Natural killer cell (primary cell): ENCODE measurements around the gene GPAM. TPM values are rescaled to one million over a fixed set of nuclear protein-coding genes. Genes with fewer than 3 reads are reported as not detected.

ENCODE experiments used
- ATAC-seq, 3 donors: fragments of 150-1000 bp in 2 of 3; fragments of 200-7000 bp in 1 of 3; cut with Tn5 transposase; 1 replicate in 1 of 3; 2 replicates in 2 of 3; pipeline ENCODE4 v1.10.0; 2021; ENCODE audit warnings: mild to moderate bottlenecking in 2 of 3, moderate library complexity in 2 of 3
- DNase-seq, 2 donors: peaks; one replicate each; pipeline versions ENCODE4 v3.0.0 to v3.0.0-alpha.2; 2013 to 2021; ENCODE audit warnings: mixed read lengths in 1 of 2
- H3K27ac ChIP-seq: one replicate; pipeline ENCODE4 v1.5.1; 2013; ENCODE audit warnings: mild to moderate bottlenecking, low read length
- H3K27me3 ChIP-seq: one replicate; pipeline ENCODE4 v1.6.1; 2013; ENCODE audit warnings: low read length; ENCODE audit not compliant: control insufficient read depth, insufficient read depth
- H3K36me3 ChIP-seq: one replicate; pipeline ENCODE4 v1.6.1; 2013; ENCODE audit warnings: low read length; ENCODE audit not compliant: control insufficient read depth, insufficient read depth
- H3K4me1 ChIP-seq: one replicate; pipeline ENCODE4 v1.6.1; 2013; ENCODE audit warnings: low read length; ENCODE audit not compliant: control insufficient read depth, insufficient read depth
- H3K4me3 ChIP-seq: one replicate; pipeline ENCODE4 v1.5.1; 2013; ENCODE audit warnings: low read length
- H3K9me3 ChIP-seq: one replicate; pipeline ENCODE4 v1.6.1; 2013; ENCODE audit warnings: low read length; ENCODE audit not compliant: control insufficient read depth, insufficient read depth
- H3K27ac Mint-ChIP-seq, 2 donors: one replicate each; pipeline ENCODE4 v1.8.0; 2022; ENCODE audit warnings: mild to moderate bottlenecking in 2 of 2, mixed read lengths in 2 of 2, moderate library complexity in 1 of 2
- H3K27me3 Mint-ChIP-seq, 2 donors: one replicate each; pipeline ENCODE4 v1.8.0; 2022; ENCODE audit warnings: low read depth in 2 of 2, mixed read lengths in 2 of 2
- H3K36me3 Mint-ChIP-seq: one replicate; pipeline ENCODE4 v1.8.0; 2022; ENCODE audit warnings: mixed read lengths
- H3K4me1 Mint-ChIP-seq, 2 donors: one replicate each; pipeline ENCODE4 v1.8.0; 2022; ENCODE audit warnings: mixed read lengths in 2 of 2
- H3K4me3 Mint-ChIP-seq: one replicate; pipeline ENCODE4 v1.8.0; 2022; ENCODE audit warnings: mild to moderate bottlenecking, moderate library complexity, mixed read lengths
- H3K9me3 Mint-ChIP-seq, 2 donors: one replicate each; pipeline ENCODE4 v1.8.0; 2022; ENCODE audit warnings: mixed read lengths in 2 of 2
- WGBS: methylation state at CpG from one replicate; pipeline ENCODE4 v1.1.7; 2013; ENCODE audit warnings: missing lambda C conversion rate; ENCODE audit not compliant: insufficient coverage; 5-methylcytosine and 5-hydroxymethylcytosine counted together
- intact Hi-C: fragments of 100-400 bp; cut with micrococcal nuclease; formaldehyde crosslinking; loops from one replicate; pipeline ENCODE4 v1.14.2; 2022
- total RNA-seq, 4 donors: library from RNA; stranded (reverse); fragments of 120-200 nt in 1 of 4; gene quantifications; one replicate each; pipeline versions ENCODE4 v1.2.3 to v1.2.4, GENCODE V29; 2013 to 2022
- TF ChIP-seq, protein P1 (sequence below): fragments of 200-600 bp; IDR thresholded peaks from one replicate; pipeline ENCODE4 v1.8.0; 2022; ENCODE audit warnings: antibody characterized with exemption

GPAM gene
- total RNA-seq, 3 donors from 2014 or later (not counting 1 experiment from before 2014, with no cell fraction given), result 4.7 to 11.7 (median 6.1) TPM

DNA sequence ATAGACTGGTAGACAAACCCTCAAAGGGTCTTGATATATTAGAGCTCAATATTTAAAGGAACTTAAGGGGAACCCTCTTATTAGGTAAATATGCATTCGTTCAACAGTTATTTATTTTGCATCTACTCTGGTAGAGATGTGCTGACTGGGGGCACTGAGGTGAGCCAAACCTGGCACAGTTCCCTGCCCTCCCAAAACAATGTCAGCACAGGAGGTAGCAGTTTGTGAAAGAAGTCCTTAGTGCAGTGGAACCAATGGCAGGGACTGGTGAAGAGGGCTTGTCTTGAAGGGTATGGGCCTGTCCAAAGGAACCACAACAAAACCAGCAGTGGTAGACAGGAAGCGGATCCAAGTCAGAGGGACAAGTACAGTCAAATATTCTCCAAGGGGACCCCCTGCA, 32.6 kb upstream of the GPAM start:
- TF ChIP-seq, protein P1, sequence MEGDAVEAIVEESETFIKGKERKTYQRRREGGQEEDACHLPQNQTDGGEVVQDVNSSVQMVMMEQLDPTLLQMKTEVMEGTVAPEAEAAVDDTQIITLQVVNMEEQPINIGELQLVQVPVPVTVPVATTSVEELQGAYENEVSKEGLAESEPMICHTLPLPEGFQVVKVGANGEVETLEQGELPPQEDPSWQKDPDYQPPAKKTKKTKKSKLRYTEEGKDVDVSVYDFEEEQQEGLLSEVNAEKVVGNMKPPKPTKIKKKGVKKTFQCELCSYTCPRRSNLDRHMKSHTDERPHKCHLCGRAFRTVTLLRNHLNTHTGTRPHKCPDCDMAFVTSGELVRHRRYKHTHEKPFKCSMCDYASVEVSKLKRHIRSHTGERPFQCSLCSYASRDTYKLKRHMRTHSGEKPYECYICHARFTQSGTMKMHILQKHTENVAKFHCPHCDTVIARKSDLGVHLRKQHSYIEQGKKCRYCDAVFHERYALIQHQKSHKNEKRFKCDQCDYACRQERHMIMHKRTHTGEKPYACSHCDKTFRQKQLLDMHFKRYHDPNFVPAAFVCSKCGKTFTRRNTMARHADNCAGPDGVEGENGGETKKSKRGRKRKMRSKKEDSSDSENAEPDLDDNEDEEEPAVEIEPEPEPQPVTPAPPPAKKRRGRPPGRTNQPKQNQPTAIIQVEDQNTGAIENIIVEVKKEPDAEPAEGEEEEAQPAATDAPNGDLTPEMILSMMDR, result no peak
- H3K9me3 Mint-ChIP-seq, result no peaks in the 10 kb centered on the region
- ATAC-seq (no peak), DNase-seq (no peak)
- Histone ChIP-seq H3K36me3 (no peaks in the 10 kb centered on the region), H3K4me1 (no peaks in the 10 kb centered on the region), H3K27me3 (no peaks in the 10 kb centered on the region), H3K27ac (no peak overlapping the region), H3K9me3 (no peaks in the 10 kb centered on the region), H3K4me3 (no peak overlapping the region)
- no peaks in the 10 kb centered on the region for H3K4me1 Mint-ChIP-seq
- no peaks in the 10 kb centered on the region for H3K36me3 Mint-ChIP-seq
- H3K27me3 Mint-ChIP-seq, result peaks cover 0 to 7% of the 10 kb centered on the region in 2 donors
- whole genome bisulfite sequencing, result 96% methylated on average over 2 of the region's 2 CpGs
- H3K27ac Mint-ChIP-seq, result no peak overlapping the region
- intact Hi-C loops, result no loop called here
- no peak overlapping the region for H3K4me3 Mint-ChIP-seq

DNA sequence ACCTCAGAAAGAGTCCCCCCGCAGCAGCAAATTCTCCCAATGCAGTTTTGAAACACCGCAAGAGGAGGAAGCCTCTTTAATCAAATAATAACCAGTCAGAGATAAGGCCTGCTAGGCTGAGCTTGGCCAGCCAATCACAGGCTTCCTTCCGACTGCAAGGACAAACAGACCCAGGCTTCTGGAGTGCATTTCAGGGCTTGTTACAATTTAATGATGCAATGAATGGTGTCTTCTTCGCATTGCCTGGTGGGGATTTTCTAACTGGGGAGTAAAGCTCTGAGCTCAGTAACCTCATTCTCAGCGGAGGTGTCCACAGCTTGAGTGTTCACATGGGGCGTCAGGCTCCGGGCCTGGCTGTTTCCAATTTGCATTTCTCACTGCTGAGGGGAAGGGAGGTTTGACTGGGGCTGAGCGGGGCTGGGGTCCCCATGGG, 31.8 kb upstream of the GPAM start:
- H3K36me3 Mint-ChIP-seq, result no peaks in the 10 kb centered on the region
- H3K4me3 Mint-ChIP-seq, result no peak overlapping the region
- H3K9me3 Mint-ChIP-seq, result no peaks in the 10 kb centered on the region
- TF ChIP-seq, protein P1, result no peak
- H3K4me1 Mint-ChIP-seq, result no peaks in the 10 kb centered on the region
- H3K27ac ChIP-seq, result no peak overlapping the region
- no peaks in the 10 kb centered on the region for H3K36me3 ChIP-seq
- H3K4me3 ChIP-seq, result no peak overlapping the region
- peaks cover 6 to 7% of the 10 kb centered on the region in 2 donors for H3K27me3 Mint-ChIP-seq
- no peak overlapping the region for H3K27ac Mint-ChIP-seq
- intact Hi-C loops, result no loop called here
- H3K27me3 ChIP-seq, result no peaks in the 10 kb centered on the region
- 78% methylated on average over 8 of the region's 8 CpGs for WGBS
- no peaks in the 10 kb centered on the region for H3K4me1 ChIP-seq
- no peaks in the 10 kb centered on the region for H3K9me3 ChIP-seq
- ATAC-seq (no peak), DNase-seq (no peak)

DNA sequence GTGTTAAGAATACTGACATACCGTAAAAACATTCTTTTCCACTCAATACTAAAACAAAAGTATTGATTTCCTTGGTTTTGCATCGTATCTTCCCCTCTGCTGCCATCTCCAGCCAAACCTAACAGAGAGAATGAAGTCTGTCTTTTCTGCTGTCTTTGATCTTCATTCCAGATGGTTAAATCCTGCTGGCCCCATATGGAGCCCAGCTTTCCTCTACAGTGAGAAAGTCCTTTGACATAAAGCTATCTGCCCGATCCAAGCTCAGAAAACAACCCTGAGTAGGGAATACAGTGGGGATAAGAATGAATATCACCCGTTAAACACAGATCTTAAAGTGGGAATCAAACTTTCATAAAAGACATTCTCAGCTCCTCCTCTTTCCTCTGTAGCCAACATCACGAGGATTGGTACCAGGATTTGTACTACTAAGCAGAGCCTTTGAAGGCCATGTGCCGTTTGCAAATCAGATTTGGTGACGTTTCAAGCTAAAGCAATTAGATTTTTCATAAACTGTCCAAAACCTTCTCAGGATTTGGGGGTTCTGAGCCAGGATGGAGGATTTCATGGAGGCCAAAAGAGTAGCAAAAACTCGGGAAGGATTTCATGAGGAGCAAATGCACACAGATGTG, 30.8 kb upstream of the GPAM start:
- Histone ChIP-seq H3K4me3 (no peak overlapping the region), H3K36me3 (no peaks in the 10 kb centered on the region), H3K27me3 (no peaks in the 10 kb centered on the region), H3K4me1 (no peaks in the 10 kb centered on the region), H3K27ac (no peak overlapping the region), H3K9me3 (no peaks in the 10 kb centered on the region)
- Mint-ChIP-seq H3K27ac (no peak overlapping the region), H3K9me3 (no peaks in the 10 kb centered on the region), H3K4me1 (no peaks in the 10 kb centered on the region), H3K36me3 (no peaks in the 10 kb centered on the region), H3K27me3 (peaks cover 7 to 11% of the 10 kb centered on the region in 2 donors), H3K4me3 (no peak overlapping the region)
- no peak for ATAC-seq
- intact Hi-C loops, result no loop called here
- 71% methylated on average over 8 of the region's 8 CpGs for WGBS
- DNase-seq, result no peak
- TF ChIP-seq, protein P1, result no peak

DNA sequence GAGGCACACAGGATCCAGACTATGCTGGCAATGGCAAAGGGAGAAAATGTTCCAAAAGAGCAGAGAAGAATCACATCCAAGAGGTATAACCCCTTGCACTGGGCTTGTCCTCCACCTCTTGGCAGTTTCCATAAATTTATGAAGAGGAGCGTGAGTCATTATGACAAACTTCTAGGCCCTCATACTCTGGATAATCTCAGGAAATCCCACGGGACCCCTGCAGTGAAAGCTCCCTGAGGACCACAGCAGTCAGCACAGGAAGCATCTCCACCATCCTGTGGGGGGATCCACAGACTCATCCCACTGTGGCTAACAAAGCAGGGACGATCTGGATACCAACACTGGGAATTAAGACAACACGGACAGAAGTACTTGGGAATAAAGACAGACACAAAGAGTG, 30.3 kb upstream of the GPAM start:
- no peaks in the 10 kb centered on the region for H3K9me3 ChIP-seq
- H3K27me3 ChIP-seq, result no peaks in the 10 kb centered on the region
- Mint-ChIP-seq H3K9me3 (no peaks in the 10 kb centered on the region), H3K4me3 (no peak overlapping the region), H3K4me1 (no peaks in the 10 kb centered on the region), H3K27me3 (peaks cover 7 to 14% of the 10 kb centered on the region in 2 donors), H3K36me3 (no peaks in the 10 kb centered on the region), H3K27ac (no peak overlapping the region)
- no peak for ATAC-seq
- no peaks in the 10 kb centered on the region for H3K36me3 ChIP-seq
- WGBS, result 76% methylated on average over 4 of the region's 4 CpGs
- intact Hi-C loops, result no loop called here
- no peaks in the 10 kb centered on the region for H3K4me1 ChIP-seq
- no peak overlapping the region for H3K4me3 ChIP-seq
- no peak for DNase-seq
- H3K27ac ChIP-seq, result no peak overlapping the region
- TF ChIP-seq, protein P1, result no peak
